ENCODE measurements around the gene TOMM20. TPM values are rescaled to one million over a fixed set of nuclear protein-coding genes. Genes with fewer than 3 reads are reported as not detected.

TOMM20 gene
- total and polyA plus RNA-seq, 9 of the 15 experiments (the other 6 are each of a cell fraction or from before 2014, with no cell fraction given): 70.6 to 334 (median 159) TPM

GRCh38 chr1:235060607-235061470, 67.8 kb downstream of the TOMM20 start:
- Histone ChIP-seq H4K20me1 (replicated peaks; ENCODE audit: control insufficient read depth, insufficient read depth, low read length) (no peaks in the 10 kb centered on the region), H3K36me3 (ENCODE audit: control insufficient read depth, insufficient read depth, low read length) (no peaks in the 10 kb centered on the region), H3K79me2 (ENCODE audit: control insufficient read depth, insufficient read depth, low read length) (no peaks in the 10 kb centered on the region), H3K4me1 (replicated peaks in 1 of 2; ENCODE audit: control insufficient read depth in 2 of 2, insufficient read depth in 2 of 2, low read length in 2 of 2) (no peaks in the 10 kb centered on the region), H3K9me3 (replicated peaks; ENCODE audit: control insufficient read depth, insufficient read depth, low read depth, low read length) (0 out of 2 replicates have a peak, but pooled peaks cover 2% of the 10 kb centered on the region), H3K4me2 (ENCODE audit: insufficient read depth, low read length) (no peak overlapping the region), H3K27ac (ENCODE audit: extremely low read depth, low read depth, low read length) (no peak overlapping the region), H3K9ac (ENCODE audit: insufficient read depth in 1 of 2, low read depth in 2 of 2, low read length in 2 of 2) (no peak overlapping the region), H2AFZ (ENCODE audit: low read depth, low read length) (no peak overlapping the region), H3K9me1 (ENCODE audit: control insufficient read depth, insufficient read depth, low read length) (no peaks in the 10 kb centered on the region), H3K27me3 (ENCODE audit: control insufficient read depth in 2 of 2, insufficient read depth in 2 of 2, low read length in 2 of 2) (peaks cover 2 to 12% of the 10 kb centered on the region in 2 experiments; a peak in 3 of 5 replicates), H3K4me3 (no peak overlapping the region)
- WGBS (ENCODE audit: insufficient coverage, low coverage, missing lambda C conversion rate): 31% methylated on average over 7 of the region's 7 CpGs
- ATAC-seq (no peak), DNase-seq (ENCODE audit: extremely low read depth in 1 of 4, low spot score in 3 of 4) (no peak), FAIRE-seq (no peak)
- TF ChIP-seq ZNF407 (IDR thresholded peaks at IDR 0.05; ENCODE audit: low read depth): no peak
- TF ChIP-seq DNMT1 (IDR thresholded peaks at IDR 0.05): no peak
- no peak for TF ChIP-seq TGIF2 (CRISPR knock-in tag; IDR thresholded peaks at IDR 0.05)
- no peak for TF ChIP-seq ZNF75A (CRISPR knock-in tag; IDR thresholded peaks at IDR 0.05)
- TF ChIP-seq FOXA1 (IDR thresholded peaks at IDR 0.05; ENCODE audit: borderline replicate concordance): no peak
- TF ChIP-seq AFF4 (CRISPR knock-in tag; IDR thresholded peaks at IDR 0.05): 0 out of 2 replicates have a peak, but pooled peaks have one; percentile 29
- CTCF ChIA-PET (ENCODE audit: low intra/inter-chr PET ratio): no interaction called here
- no TSS peak for BruUV-seq (replicated peaks)
- in situ Hi-C loops (cut with MboI): no loop called here
- POLR2A ChIA-PET: interaction anchor here (0.5 kb wide), 1 partner anchor 52 kb away, joined by 3 read pairs; no protein-coding TSS in a partner anchor
- intact Hi-C loops (cut with micrococcal nuclease): no loop called here
